C4-2B (cell line): ENCODE data around the gene RFX2.

Experiments used
- CTCF ChIP-seq: fragments of 450-650 bp; conservative IDR thresholded peaks from 2 replicates; pipeline ENCODE4 v1.5.1; 2017; ENCODE audit warnings: mild to moderate bottlenecking
- ZFX ChIP-seq: fragments of 450-650 bp; IDR thresholded peaks from 2 replicates; pipeline ENCODE4 v1.6.1; 2017

- TF ChIP-seq CTCF (no peak), ZFX (no peak)
Measured at GRCh38 chr19:6087074-6087571, 23.2 kb downstream of the RFX2 start.
